T-cell (primary cell): ENCODE data around the gene PRPF8. TPM values are rescaled to one million over a fixed set of nuclear protein-coding genes. Genes with fewer than 3 reads are reported as not detected.

Source experiments
- ATAC-seq, 4 experiments: fragments of 200-7000 bp in 3 of 4; fragments of 150-1000 bp in 1 of 4; cut with Tn5 transposase; replicated peaks in 1 of 4; 1 replicate in 3 of 4; 2 replicates in 1 of 4; pipeline ENCODE4 v1.10.0; 2021; ENCODE audit warnings: moderate library complexity in 3 of 4, mild to moderate bottlenecking in 2 of 4, moderate number of reproducible peaks in 1 of 4
- CTCF ChIA-PET, 2 donors: fragments of 300-600 bp; sonication (Branson Sonifier 250); formaldehyde crosslinking; loops; one replicate each; lab custom pipeline; 2022; ENCODE audit warnings: antibody characterized with exemption in 2 of 2; lab: Charles Lee
- POLR2A ChIA-PET, 2 donors: fragments of 300-600 bp; sonication (Branson Sonifier 250); formaldehyde crosslinking; loops; one replicate each; lab custom pipeline; 2022; ENCODE audit warnings: antibody characterized with exemption in 2 of 2; lab: Charles Lee
- DNase-seq, 35 experiments: peaks; one replicate each; pipeline versions ENCODE4 v3.0.0 to v3.0.0-alpha.2; 2013 to 2023
- H3K27ac ChIP-seq: one replicate; pipeline ENCODE4 v1.5.1; 2013; ENCODE audit warnings: low read length
- H3K27me3 ChIP-seq, 2 experiments: replicated peaks in 1 of 2; 1 replicate in 1 of 2; 2 replicates in 1 of 2; pipeline versions ENCODE4 v1.6.1 to v1.7.0; 2013; ENCODE audit warnings: low read length in 1 of 2, mixed read lengths in 1 of 2; ENCODE audit not compliant: control insufficient read depth in 2 of 2, insufficient read depth in 2 of 2; ENCODE audit errors: extremely low read depth in 1 of 2
- H3K36me3 ChIP-seq, 2 donors: 1 replicate in 1 of 2; 2 replicates in 1 of 2; pipeline versions ENCODE4 v1.6.1 to v1.7.0; 2013; ENCODE audit warnings: low read length in 1 of 2; ENCODE audit not compliant: control insufficient read depth in 2 of 2, insufficient read depth in 1 of 2; ENCODE audit errors: extremely low read depth in 1 of 2
- H3K4me1 ChIP-seq, 2 experiments: 1 replicate in 1 of 2; 2 replicates in 1 of 2; pipeline versions ENCODE4 v1.6.1 to v1.7.0; 2013; ENCODE audit warnings: low read length in 2 of 2, mixed read lengths in 1 of 2; ENCODE audit not compliant: insufficient read depth in 2 of 2, control insufficient read depth in 1 of 2; ENCODE audit errors: extremely low read depth in 1 of 2
- H3K4me3 ChIP-seq, 2 donors: 1 replicate in 1 of 2; 2 replicates in 1 of 2; pipeline versions ENCODE4 v1.5.1 to v1.7.0; 2013; ENCODE audit warnings: mild to moderate bottlenecking in 2 of 2, low read length in 1 of 2, moderate library complexity in 1 of 2; ENCODE audit not compliant: control insufficient read depth in 1 of 2; ENCODE audit errors: extremely low read depth in 1 of 2
- H3K9me3 ChIP-seq: 2 replicates; pipeline ENCODE4 v1.7.0; 2013
- H3K27ac Mint-ChIP-seq, 2 donors: one replicate each; pipeline ENCODE4 v1.8.0; 2020 to 2021; ENCODE audit warnings: mild to moderate bottlenecking in 2 of 2, mixed read lengths in 2 of 2
- H3K27me3 Mint-ChIP-seq, 2 donors: one replicate each; pipeline ENCODE4 v1.8.0; 2021 to 2022; ENCODE audit warnings: mixed read lengths in 2 of 2
- H3K36me3 Mint-ChIP-seq: one replicate; pipeline ENCODE4 v1.8.0; 2021; ENCODE audit warnings: mixed read lengths
- H3K4me1 Mint-ChIP-seq, 3 donors: one replicate each; pipeline ENCODE4 v1.8.0; 2020 to 2022; ENCODE audit warnings: mixed read lengths in 3 of 3, mild to moderate bottlenecking in 1 of 3
- H3K4me3 Mint-ChIP-seq, 3 donors: one replicate each; pipeline ENCODE4 v1.8.0; 2020 to 2022; ENCODE audit warnings: mild to moderate bottlenecking in 3 of 3, mixed read lengths in 3 of 3, moderate library complexity in 3 of 3
- H3K9me3 Mint-ChIP-seq, 3 donors: one replicate each; pipeline ENCODE4 v1.8.0; 2020 to 2022; ENCODE audit warnings: mixed read lengths in 3 of 3
- WGBS: methylation state at CpG from one replicate; pipeline ENCODE4 v1.1.5; 2013; ENCODE audit warnings: missing lambda C conversion rate; ENCODE audit not compliant: insufficient coverage; 5-methylcytosine and 5-hydroxymethylcytosine counted together
- total RNA-seq, 35 experiments: library from RNA in 6 of 35; stranded (reverse) in 6 of 35; fragments of 120-200 nt in 1 of 35; gene quantifications; one replicate each; pipeline versions ENCODE4 v1.2.1 to v1.2.4 and lab custom pipeline; 2013 to 2026

PRPF8 gene
- total RNA-seq, 5 donors from 2014 or later (not counting 1 experiment from before 2014, with no cell fraction given) = 387 to 543 (median 409) TPM

DNA sequence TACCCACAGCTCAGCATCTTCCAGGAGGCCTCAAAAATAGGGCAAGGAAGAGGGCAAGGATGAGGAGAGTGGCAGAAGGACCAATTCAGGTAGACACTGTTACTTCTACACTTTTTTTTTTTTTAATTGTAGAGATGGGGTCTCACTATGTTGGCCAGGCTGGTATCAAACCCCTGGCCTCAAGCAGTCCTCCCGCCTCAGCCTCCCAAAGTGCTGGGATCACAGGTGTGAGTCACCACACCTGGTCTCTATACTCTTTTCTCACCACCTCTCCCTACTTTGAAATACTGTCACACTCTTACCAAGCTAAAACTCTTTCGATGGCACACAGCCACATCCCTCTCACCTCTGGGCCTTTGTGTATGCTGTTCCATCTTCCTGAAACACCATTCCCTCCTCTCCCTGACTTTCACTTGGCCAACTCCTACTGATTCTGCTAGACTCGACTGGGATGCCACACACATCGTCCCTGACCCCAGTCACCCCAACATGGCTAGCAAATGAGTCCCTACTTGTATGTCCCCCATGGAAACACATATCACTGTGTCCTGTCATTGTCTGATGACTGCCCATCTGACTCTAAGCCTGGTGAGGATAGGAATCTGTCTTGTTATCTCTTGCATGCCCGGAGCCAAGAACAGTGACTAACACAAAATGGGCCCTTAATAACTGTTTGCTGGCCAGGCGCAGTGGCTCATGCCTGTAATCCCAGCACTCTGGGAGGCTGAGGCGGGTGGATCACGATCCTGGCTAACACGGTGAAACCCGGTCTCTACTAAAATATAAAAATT lies 48.8 kb downstream of the PRPF8 start:
- Mint-ChIP-seq H3K27me3 (no peaks in the 10 kb centered on the region), H3K9me3 (no peaks in the 10 kb centered on the region), H3K27ac (peak overlapping the region in 1 of 2 donors; percentile 0), H3K4me3 (no peak overlapping the region), H3K36me3 (no peaks in the 10 kb centered on the region), H3K4me1 (peaks cover 0 to 4% (median 0%) of the 10 kb centered on the region in 3 donors)
- POLR2A ChIA-PET = no interaction called here
- Histone ChIP-seq H3K9me3 (no peaks in the 10 kb centered on the region), H3K27me3 (no peaks in the 10 kb centered on the region), H3K36me3 (no peaks in the 10 kb centered on the region), H3K27ac (no peak overlapping the region), H3K4me3 (no peak overlapping the region), H3K4me1 (no peaks in the 10 kb centered on the region)
- DNase-seq = no peak
- CTCF ChIA-PET = no interaction called here
- no peak for ATAC-seq
- 75% methylated on average over 5 of the region's 10 CpGs for WGBS

DNA sequence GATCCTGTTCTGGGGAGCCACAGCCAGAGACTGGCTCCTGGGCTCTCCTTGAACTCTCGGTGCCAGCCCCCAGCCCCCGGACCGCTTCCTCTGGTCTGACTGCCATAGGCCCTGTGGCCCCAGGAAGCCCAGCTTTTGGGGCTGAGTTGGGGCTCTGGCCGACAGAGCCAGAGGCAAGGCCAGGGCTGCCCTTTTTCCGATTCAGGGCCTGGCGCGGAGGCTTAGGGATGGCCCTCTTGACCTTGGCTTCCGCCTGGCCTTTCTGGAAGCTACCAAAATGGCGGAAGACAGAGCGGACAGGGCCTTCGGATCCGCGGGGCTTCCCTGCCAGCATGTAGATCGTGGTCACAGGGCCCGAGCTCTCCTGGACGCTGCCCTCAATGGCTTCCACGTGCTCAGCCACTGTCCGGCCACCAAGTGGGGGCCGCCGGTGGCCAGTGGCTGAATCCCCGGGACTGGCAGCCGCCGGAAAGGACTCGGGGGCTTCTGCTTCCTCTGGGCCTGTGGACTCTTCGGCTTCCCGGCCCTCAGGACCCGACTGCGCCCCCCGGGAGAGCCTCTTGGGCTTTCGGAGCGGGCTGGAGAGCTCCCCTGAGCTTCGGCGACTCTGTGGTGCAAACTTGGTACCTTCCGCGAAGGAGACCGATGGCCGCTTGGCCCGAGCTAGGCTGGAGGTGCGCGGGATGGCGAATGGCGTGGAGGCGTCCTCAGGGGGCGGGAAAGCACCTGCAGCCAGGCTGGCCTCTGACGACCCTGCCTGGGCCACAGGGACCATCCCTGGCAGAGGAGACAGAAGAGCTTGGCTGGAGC lies 49.6 kb downstream of the PRPF8 start:
- POLR2A ChIA-PET = no interaction called here
- WGBS = 90% methylated on average over 36 of the region's 45 CpGs
- Histone ChIP-seq H3K27ac (no peak overlapping the region), H3K27me3 (peaks cover 0 to 2% of the 10 kb centered on the region in 2 experiments), H3K4me1 (peaks cover 0 to 2% of the 10 kb centered on the region in 2 experiments), H3K9me3 (no peaks in the 10 kb centered on the region), H3K36me3 (no peaks in the 10 kb centered on the region), H3K4me3 (no peak overlapping the region)
- no peaks in the 10 kb centered on the region for H3K27me3 Mint-ChIP-seq
- DNase-seq (no peak), ATAC-seq (no peak)
- H3K9me3 Mint-ChIP-seq = no peaks in the 10 kb centered on the region
- H3K27ac Mint-ChIP-seq = no peak overlapping the region
- no peak overlapping the region for H3K4me3 Mint-ChIP-seq
- H3K36me3 Mint-ChIP-seq = no peaks in the 10 kb centered on the region
- peaks cover 3 to 10% (median 5%) of the 10 kb centered on the region in 3 donors for H3K4me1 Mint-ChIP-seq
- CTCF ChIA-PET = no interaction called here

DNA sequence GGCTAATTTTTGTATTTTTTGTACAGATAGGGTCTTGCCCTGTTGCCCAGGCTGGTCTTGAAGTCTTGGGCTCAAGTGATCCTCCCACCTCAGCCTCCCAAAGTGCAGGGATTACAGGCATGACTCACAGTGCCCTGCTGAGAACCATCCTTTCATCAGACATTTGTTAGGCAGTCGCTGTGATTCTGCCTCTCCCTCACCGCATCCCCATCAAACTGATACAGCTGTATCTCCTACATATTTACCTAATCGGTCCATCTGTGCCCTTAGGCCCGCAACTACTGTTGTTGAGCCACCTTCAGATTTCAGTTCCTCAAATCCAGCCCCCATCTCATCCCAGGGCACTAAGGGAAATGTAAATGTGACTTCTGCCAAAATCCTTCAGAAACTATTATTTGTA lies 54.0 kb downstream of the PRPF8 start:
- Mint-ChIP-seq H3K36me3 (no peaks in the 10 kb centered on the region), H3K27me3 (peaks cover 0 to 7% of the 10 kb centered on the region in 2 donors), H3K4me3 (peak overlapping the region; percentile 78 to 92 (median 82))

DNA sequence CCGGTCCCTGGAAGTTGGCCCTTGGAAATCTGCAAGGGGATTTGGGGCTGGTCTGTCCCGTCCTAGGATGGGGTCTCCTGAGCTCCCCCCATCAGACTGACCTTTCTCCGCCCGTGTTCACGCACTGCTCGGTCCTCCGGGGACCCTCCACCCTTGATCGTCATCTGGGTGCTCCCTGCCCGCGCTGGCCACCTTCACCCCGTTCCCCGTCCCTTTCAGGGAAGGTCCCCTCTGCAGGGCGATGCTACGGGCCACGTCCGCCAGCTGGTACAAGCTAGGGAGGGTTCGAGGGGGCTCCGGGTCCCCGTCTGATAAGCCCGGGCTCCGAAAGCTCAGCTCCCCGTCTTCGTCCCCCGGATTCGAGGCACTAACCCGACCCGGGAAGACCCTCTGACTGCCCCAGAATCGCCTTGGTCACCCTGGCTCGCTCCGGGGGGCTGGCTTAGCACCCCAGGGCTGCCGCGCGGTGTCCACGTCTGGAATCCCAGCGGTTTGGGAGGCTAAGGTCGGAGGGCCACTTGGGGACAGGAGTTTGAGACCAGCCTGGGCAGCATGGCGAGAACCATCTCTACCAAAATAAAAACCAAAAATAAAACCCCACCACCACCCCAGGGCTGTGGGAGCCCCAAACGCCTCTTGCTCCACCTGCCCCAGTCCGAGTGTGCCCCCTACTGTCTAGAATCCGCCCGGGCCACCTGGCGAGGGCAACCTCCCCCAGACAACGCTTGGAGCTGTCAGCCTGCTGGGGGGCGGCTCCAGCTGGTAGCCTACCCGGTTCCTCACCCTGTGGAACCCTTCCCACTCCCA lies 55.0 kb downstream of the PRPF8 start:
- no peaks in the 10 kb centered on the region for H3K9me3 ChIP-seq
- Mint-ChIP-seq H3K9me3 (no peaks in the 10 kb centered on the region), H3K27ac (peak overlapping the region; percentile 74 to 82), H3K4me1 (peaks cover 16 to 27% (median 24%) of the 10 kb centered on the region in 3 donors), H3K4me3 (peak overlapping the region; percentile 78 to 92 (median 82)), H3K27me3 (peaks cover 0 to 7% of the 10 kb centered on the region in 2 donors), H3K36me3 (no peaks in the 10 kb centered on the region)
- H3K27ac ChIP-seq = peak overlapping the region; percentile 69
- no peaks in the 10 kb centered on the region for H3K36me3 ChIP-seq
- H3K27me3 ChIP-seq = peaks cover 0 to 24% of the 10 kb centered on the region in 2 experiments
- DNase-seq = peak; percentile 42 to 78 (median 64)
- ChIA-PET CTCF (interaction anchor here in 1 of 2 donors (0.7 to 1.3 kb wide), 3 partner anchors 19 to 56 kb away, joined by 3 to 4 read pairs (median 3); partner anchors contain the start of gene RILP), POLR2A (no interaction called here)
- peaks cover 9 to 28% of the 10 kb centered on the region in 2 experiments for H3K4me1 ChIP-seq
- peak in 1 of 4 experiments; percentile 35 for ATAC-seq
- H3K4me3 ChIP-seq = peak overlapping the region; percentile 38 to 75
- WGBS = 2% methylated on average over 42 of the region's 45 CpGs

More for the DNA sequence above, 54.0 kb downstream of the PRPF8 start:
- DNase-seq = no peak
- peaks cover 0 to 21% of the 10 kb centered on the region in 2 experiments for H3K27me3 ChIP-seq
- Mint-ChIP-seq H3K4me1 (peaks cover 16 to 27% (median 24%) of the 10 kb centered on the region in 3 donors), H3K9me3 (no peaks in the 10 kb centered on the region), H3K27ac (no peak overlapping the region)
- ChIA-PET POLR2A (no interaction called here), CTCF (interaction anchor here in 1 of 2 donors (0.7 to 1.0 kb wide), 3 partner anchors 11 to 57 kb away, joined by 3 to 6 read pairs (median 4); no protein-coding TSS in a partner anchor)
- peaks cover 9 to 28% of the 10 kb centered on the region in 2 experiments for H3K4me1 ChIP-seq
- no peak overlapping the region for H3K27ac ChIP-seq
- 91% methylated on average over 4 of the region's 4 CpGs for whole genome bisulfite sequencing
- ATAC-seq = no peak
- H3K4me3 ChIP-seq = no peak overlapping the region
- no peaks in the 10 kb centered on the region for H3K9me3 ChIP-seq
- no peaks in the 10 kb centered on the region for H3K36me3 ChIP-seq

DNA sequence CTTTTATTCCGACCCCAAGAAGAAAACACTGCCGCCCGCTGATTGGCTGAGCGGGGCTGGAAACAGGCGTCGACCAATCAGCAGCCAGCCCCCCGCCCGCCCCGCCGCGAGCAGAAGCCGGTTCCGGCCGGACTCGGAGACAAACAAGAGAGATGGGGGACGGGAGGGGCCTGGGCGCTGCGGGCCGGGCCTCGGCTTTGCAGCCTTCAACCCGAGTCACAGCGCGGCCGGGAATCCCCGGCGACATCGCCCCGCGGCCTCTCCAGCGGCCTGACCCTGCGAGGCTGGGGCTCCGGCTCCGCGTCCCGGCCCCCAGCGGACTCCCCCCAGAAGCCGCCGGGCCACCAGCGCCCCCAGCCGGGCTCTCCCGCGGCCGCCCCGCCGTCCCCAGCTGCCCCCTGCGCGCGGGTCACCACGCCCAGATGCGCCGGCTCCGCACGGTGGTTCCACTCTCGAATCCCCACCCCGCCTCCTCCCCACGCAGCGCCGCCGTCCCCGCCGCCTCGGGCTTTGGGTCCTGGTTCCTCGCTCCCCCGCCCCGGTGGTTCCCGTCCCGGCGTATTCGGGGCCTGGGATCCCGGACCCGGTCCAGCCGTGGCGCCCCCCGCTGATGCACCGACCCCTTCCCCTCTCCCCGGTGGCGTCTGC lies 55.7 kb downstream of the PRPF8 start:
- peak; percentile 76 to 92 (median 84) for DNase-seq
- H3K4me3 Mint-ChIP-seq = peak overlapping the region; percentile 92 to 94 (median 93)
- ChIA-PET POLR2A (interaction anchor here in 1 of 2 donors (0.5 kb wide), 1 partner anchor 45 kb away, joined by 3 read pairs; no protein-coding TSS in a partner anchor), CTCF (interaction anchor here in 1 of 2 donors (1.3 kb wide), 1 partner anchor 21 kb away, joined by 3 read pairs; the partner anchor contains the start of gene RILP)
- peak overlapping the region; percentile 83 to 88 for H3K27ac Mint-ChIP-seq
- peak; percentile 82 to 84 (median 82) for ATAC-seq
- Histone ChIP-seq H3K27me3 (peaks cover 0 to 25% of the 10 kb centered on the region in 2 experiments), H3K36me3 (no peaks in the 10 kb centered on the region), H3K9me3 (no peaks in the 10 kb centered on the region), H3K27ac (peak overlapping the region; percentile 69), H3K4me3 (peak overlapping the region; percentile 75 to 80), H3K4me1 (peaks cover 9 to 28% of the 10 kb centered on the region in 2 experiments)
- H3K27me3 Mint-ChIP-seq = peaks cover 0 to 7% of the 10 kb centered on the region in 2 donors
- no peaks in the 10 kb centered on the region for H3K36me3 Mint-ChIP-seq
- peaks cover 16 to 27% (median 24%) of the 10 kb centered on the region in 3 donors for H3K4me1 Mint-ChIP-seq
- H3K9me3 Mint-ChIP-seq = no peaks in the 10 kb centered on the region
- WGBS = under 1% methylated on average over 57 of the region's 77 CpGs
